Endothelial cell of umbilical vein (primary cell): Measurements from ENCODE around the gene KCNQ5.
A peak's percentile ranks its signal among the peaks of the same experiment; 100 is the strongest.

ENCODE experiments used
- CTCF ChIP-seq, 2 donors: IDR thresholded peaks; 1 replicate in 1 of 2; 2 replicates in 1 of 2; pipeline ENCODE4 v1.5.1; 2011; ENCODE audit warnings: low read length in 2 of 2, mild to moderate bottlenecking in 2 of 2, moderate library complexity in 2 of 2, control low read depth in 1 of 2, inconsistent platforms in 1 of 2, low read depth in 1 of 2; ENCODE audit not compliant: insufficient read depth in 1 of 2; ENCODE audit errors: extremely low read depth in 1 of 2
- EZH2 ChIP-seq: IDR thresholded peaks from 2 replicates; pipeline ENCODE4 v1.6.1; 2012; ENCODE audit warnings: borderline replicate concordance, low read depth, mild to moderate bottlenecking, moderate library complexity, low read length, inconsistent platforms; ENCODE audit not compliant: severe bottlenecking
- JUN ChIP-seq: IDR thresholded peaks from 2 replicates; pipeline ENCODE4 v1.6.1; 2011; ENCODE audit warnings: borderline replicate concordance, low read depth; ENCODE audit not compliant: insufficient read length, insufficient read depth
- MYC ChIP-seq: IDR thresholded peaks from one replicate; pipeline ENCODE4 v1.6.1; 2011; ENCODE audit warnings: mild to moderate bottlenecking, low read depth, low read length
- POLR2A ChIP-seq: IDR thresholded peaks from 2 replicates; pipeline ENCODE4 v1.6.1; 2012; ENCODE audit warnings: low read depth, mild to moderate bottlenecking, control low read depth, low read length

GRCh38 chr6:72621291-72622093 lies at the start of gene KCNQ5:
- TF ChIP-seq POLR2A (no peak), EZH2 (peak; percentile 68), CTCF (IDR thresholded peaks at IDR 0.05; ENCODE audit: extremely low read depth in 1 of 2, insufficient read depth in 1 of 2, low read depth in 1 of 2, low read length in 2 of 2) (no peak), JUN (no peak), MYC (no peak)
